Stimulated activated CD4-positive, alpha-beta T cell treated with anti-CD3 and anti-CD28 coated beads, Interleukin-4, amount 100 ng/mL, for 4 hours (primary cell): ENCODE measurements around the gene KDM1B.

Experiments
- DNase-seq, 2 experiments: peaks; one replicate each; pipeline ENCODE4 v3.0.0-alpha.2; 2020

The KDM1B gene

GRCh38 chr6:18264219-18264922 is 109.1 kb downstream of the KDM1B start, which contains the start of gene DEK:
Gene DEK, minus strand, starts transcription at chr6:18264530. Its CDS starts 543 bp downstream, at chr6:18263987.
- peak; percentile 77 to 86 for DNase-seq

- no peak for DNase-seq
Observed at GRCh38 chr6:18264923-18265377, 109.7 kb downstream of the KDM1B start.

GRCh38 chr6:18265787-18266522 is 110.7 kb downstream of the KDM1B start:
- DNase-seq: no peak

GRCh38 chr6:18266523-18266912 is 111.3 kb downstream of the KDM1B start:
- DNase-seq: no peak

- DNase-seq: no peak
Observed at GRCh38 chr6:18268066-18268465, 112.8 kb downstream of the KDM1B start.

GRCh38 chr6:18269253-18269652 is 114.0 kb downstream of the KDM1B start:
- DNase-seq: no peak

- no peak for DNase-seq
Observed at GRCh38 chr6:18269717-18270116, 114.5 kb downstream of the KDM1B start.

GRCh38 chr6:18270216-18270615 is 115.0 kb downstream of the KDM1B start:
- DNase-seq: no peak
